Keratinocyte (primary cell): ENCODE data around the gene GHRHR. TPM values are rescaled to one million over a fixed set of nuclear protein-coding genes. Genes with fewer than 3 reads are reported as not detected.

Experiments
- DNase-seq: peaks from one replicate; pipeline ENCODE4 v3.0.0-alpha.2; 2011; ENCODE audit warnings: low read depth, missing footprints, low spot score
- FAIRE-seq: peaks from 2 replicates; lab custom pipeline; 2011; peaks lifted over from hg19 to GRCh38; lab: Jason Lieb, UNC
- H2AFZ ChIP-seq: 2 replicates; pipeline ENCODE4 v1.6.0; 2012; ENCODE audit warnings: low read length, control low read depth, inconsistent platforms; ENCODE audit not compliant: control insufficient read depth
- H3K27ac ChIP-seq: 2 replicates; pipeline ENCODE4 v1.5.1; 2011; ENCODE audit warnings: low read length; ENCODE audit not compliant: control insufficient read depth, insufficient read depth
- H3K27me3 ChIP-seq: 3 replicates; pipeline ENCODE4 v1.6.0; 2011; ENCODE audit warnings: low read length; ENCODE audit not compliant: control insufficient read depth, insufficient read depth; ENCODE audit errors: extremely low read depth
- H3K36me3 ChIP-seq, 2 experiments: 2 replicates in 1 of 2; 3 replicates in 1 of 2; pipeline ENCODE4 v1.5.1; 2011; ENCODE audit warnings: low read length in 2 of 2, mild to moderate bottlenecking in 1 of 2; ENCODE audit not compliant: control insufficient read depth in 2 of 2, insufficient read depth in 2 of 2; ENCODE audit errors: extremely low read depth in 1 of 2
- H3K4me1 ChIP-seq: 3 replicates; pipeline ENCODE4 v1.5.1; 2011; ENCODE audit warnings: low read length; ENCODE audit not compliant: control insufficient read depth, insufficient read depth; ENCODE audit errors: extremely low read depth
- H3K4me2 ChIP-seq: 3 replicates; pipeline ENCODE4 v1.6.0; 2011; ENCODE audit warnings: low read depth, low read length; ENCODE audit not compliant: control insufficient read depth, insufficient read depth; ENCODE audit errors: extremely low read depth
- H3K4me3 ChIP-seq, 3 experiments: fragments of 200-600 bp in 1 of 3; sonication (generic) in 1 of 3; 2 replicates in 2 of 3; 3 replicates in 1 of 3; pipeline ENCODE4 v1.5.1; 2011 to 2016; ENCODE audit warnings: low read length in 3 of 3, mild to moderate bottlenecking in 3 of 3, control low read depth in 2 of 3, inconsistent platforms in 1 of 3, low read depth in 1 of 3, mixed read lengths in 1 of 3, mixed run types in 1 of 3, moderate library complexity in 1 of 3; ENCODE audit not compliant: control insufficient read depth in 2 of 3, insufficient read depth in 2 of 3; ENCODE audit errors: extremely low read depth in 1 of 3
- H3K79me2 ChIP-seq: 2 replicates; pipeline ENCODE4 v1.6.0; 2012; ENCODE audit warnings: low read length; ENCODE audit not compliant: control insufficient read depth, insufficient read depth
- H3K9ac ChIP-seq: 3 replicates; pipeline ENCODE4 v1.6.0; 2011; ENCODE audit warnings: low read length; ENCODE audit not compliant: control insufficient read depth, insufficient read depth; ENCODE audit errors: extremely low read depth
- H3K9me1 ChIP-seq: 3 replicates; pipeline ENCODE4 v1.6.0; 2011; ENCODE audit warnings: low read length; ENCODE audit not compliant: control insufficient read depth, insufficient read depth; ENCODE audit errors: extremely low read depth
- H3K9me3 ChIP-seq: 2 replicates; pipeline ENCODE4 v1.5.1; 2012; ENCODE audit warnings: low read depth, low read length; ENCODE audit not compliant: control insufficient read depth
- H4K20me1 ChIP-seq: 3 replicates; pipeline ENCODE4 v1.6.0; 2011; ENCODE audit warnings: low read length; ENCODE audit not compliant: control insufficient read depth, insufficient read depth; ENCODE audit errors: extremely low read depth
- EZH2 ChIP-seq: IDR thresholded peaks from one replicate; pipeline ENCODE4 v1.6.1; 2012; ENCODE audit warnings: inconsistent platforms, mild to moderate bottlenecking, low read length, moderate library complexity
- dilution Hi-C: fragments of 300-500 bp; cut with MboI; formaldehyde crosslinking; loops from one replicate; pipeline ENCODE4 v1.7.0; 2020; ENCODE audit warnings: low sequenced_read_pairs; ENCODE audit not compliant: extremely low pct_ligation_motif_present
- polyA plus RNA-seq, 5 experiments: library from polyadenylated mRNA; depleted of rRNA in 3 of 5; stranded (reverse) in 3 of 5; stranded (forward) in 1 of 5; unstranded in 1 of 5; fragments of >200 nt; gene quantifications; 1 replicate in 1 of 5; 2 replicates in 3 of 5; 3 replicates in 1 of 5; pipeline versions ENCODE4 v1.2.1 to v1.2.3, GENCODE V29; 2011 to 2012; ENCODE audit warnings: missing spikeins in 2 of 5, low read depth in 1 of 5, low replicate concordance in 1 of 5
- TF ChIP-seq, protein P1 (sequence below), 3 experiments: IDR thresholded peaks in 1 of 3; conservative IDR thresholded peaks in 1 of 3; optimal IDR thresholded peaks in 1 of 3; 2 replicates in 2 of 3; 3 replicates in 1 of 3; pipeline versions ENCODE3 to v1.5.1; 2011; ENCODE audit warnings: low read length in 3 of 3, mild to moderate bottlenecking in 3 of 3, moderate library complexity in 2 of 3, control low read depth in 1 of 3, inconsistent platforms in 1 of 3; ENCODE audit not compliant: insufficient read depth in 2 of 3; ENCODE audit errors: extremely low read depth in 1 of 3

The GHRHR gene
- polyA plus RNA-seq, 1 donor (not counting 4 experiments of a cell fraction or from before 2014, with no cell fraction given): not detected

DNA sequence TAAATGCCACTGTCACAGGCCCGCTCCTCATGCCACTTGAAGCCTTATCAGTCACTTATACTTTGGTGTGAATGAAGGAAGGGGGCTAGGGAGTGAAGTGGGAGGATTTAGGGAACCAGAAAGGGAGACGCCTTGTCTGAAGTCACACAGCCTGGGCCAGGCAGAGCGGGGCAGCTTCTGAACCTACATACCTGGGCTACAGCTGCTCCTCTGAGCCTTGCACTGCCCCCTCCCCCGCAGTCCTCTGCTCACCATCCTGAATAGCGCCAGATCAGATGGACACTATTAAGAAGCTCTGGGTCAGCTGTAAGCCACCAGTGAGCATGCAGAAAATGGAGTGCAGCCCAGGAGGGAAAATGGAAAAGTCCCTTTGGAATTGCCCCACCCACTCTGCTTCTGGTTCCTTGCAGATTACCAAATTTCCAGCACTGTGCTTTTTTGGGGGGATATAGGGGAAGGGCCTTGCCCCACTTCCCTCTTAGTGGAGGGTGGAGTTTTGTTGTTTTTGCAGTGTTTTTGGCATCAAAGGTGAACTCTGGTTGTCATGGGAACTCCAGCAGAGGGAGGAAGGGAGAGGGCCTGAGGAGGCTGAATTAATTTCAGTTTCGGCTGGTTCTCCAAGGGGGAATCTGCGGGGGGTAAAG, 53.4 kb downstream of the GHRHR start:
- H3K4me2 ChIP-seq: no peak overlapping the region
- H3K27ac ChIP-seq: no peak overlapping the region
- no peak for TF ChIP-seq EZH2
- TF ChIP-seq, protein P1, sequence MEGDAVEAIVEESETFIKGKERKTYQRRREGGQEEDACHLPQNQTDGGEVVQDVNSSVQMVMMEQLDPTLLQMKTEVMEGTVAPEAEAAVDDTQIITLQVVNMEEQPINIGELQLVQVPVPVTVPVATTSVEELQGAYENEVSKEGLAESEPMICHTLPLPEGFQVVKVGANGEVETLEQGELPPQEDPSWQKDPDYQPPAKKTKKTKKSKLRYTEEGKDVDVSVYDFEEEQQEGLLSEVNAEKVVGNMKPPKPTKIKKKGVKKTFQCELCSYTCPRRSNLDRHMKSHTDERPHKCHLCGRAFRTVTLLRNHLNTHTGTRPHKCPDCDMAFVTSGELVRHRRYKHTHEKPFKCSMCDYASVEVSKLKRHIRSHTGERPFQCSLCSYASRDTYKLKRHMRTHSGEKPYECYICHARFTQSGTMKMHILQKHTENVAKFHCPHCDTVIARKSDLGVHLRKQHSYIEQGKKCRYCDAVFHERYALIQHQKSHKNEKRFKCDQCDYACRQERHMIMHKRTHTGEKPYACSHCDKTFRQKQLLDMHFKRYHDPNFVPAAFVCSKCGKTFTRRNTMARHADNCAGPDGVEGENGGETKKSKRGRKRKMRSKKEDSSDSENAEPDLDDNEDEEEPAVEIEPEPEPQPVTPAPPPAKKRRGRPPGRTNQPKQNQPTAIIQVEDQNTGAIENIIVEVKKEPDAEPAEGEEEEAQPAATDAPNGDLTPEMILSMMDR (optimal IDR thresholded peaks at IDR 0.05 in 1 of 3, IDR thresholded peaks at IDR 0.05 in 1 of 3, conservative IDR thresholded peaks at IDR 0.05 in 1 of 3; ENCODE audit: extremely low read depth in 1 of 3, insufficient read depth in 2 of 3, low read length in 3 of 3): no peak
- no peaks in the 10 kb centered on the region for H4K20me1 ChIP-seq
- no peak overlapping the region for H2AFZ ChIP-seq
- H3K4me1 ChIP-seq: no peaks in the 10 kb centered on the region
- dilution Hi-C loops: no loop called here
- H3K79me2 ChIP-seq: no peaks in the 10 kb centered on the region
- H3K9me1 ChIP-seq: no peaks in the 10 kb centered on the region
- no peak overlapping the region for H3K4me3 ChIP-seq
- no peaks in the 10 kb centered on the region for H3K36me3 ChIP-seq
- no peaks in the 10 kb centered on the region for H3K27me3 ChIP-seq
- DNase-seq (no peak), FAIRE-seq (no peak)
- no peaks in the 10 kb centered on the region for H3K9me3 ChIP-seq
- no peak overlapping the region for H3K9ac ChIP-seq

DNA sequence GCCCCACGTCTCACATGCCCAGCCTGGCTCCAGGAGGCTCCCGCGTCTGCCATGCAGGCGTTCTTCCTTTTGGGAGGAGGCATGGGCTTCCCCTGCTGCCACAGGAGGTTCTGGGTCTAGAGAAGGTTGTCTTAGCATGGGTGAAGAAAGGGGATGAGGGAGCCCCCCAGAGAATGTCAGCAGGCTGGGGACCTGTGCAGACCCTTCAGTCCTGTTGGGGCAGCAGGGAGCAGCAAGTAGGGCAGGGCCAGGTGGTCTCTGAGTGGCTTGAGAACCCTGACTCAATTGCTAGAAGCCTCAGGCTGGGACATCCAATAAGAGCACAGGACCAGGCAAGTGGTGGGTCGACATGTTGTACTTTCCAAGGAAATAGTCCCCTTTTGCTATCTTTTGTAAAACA, 54.0 kb downstream of the GHRHR start:
- H3K27ac ChIP-seq: no peak overlapping the region
- no peak overlapping the region for H3K4me2 ChIP-seq
- FAIRE-seq: no peak
- TF ChIP-seq, protein P1 (optimal IDR thresholded peaks at IDR 0.05 in 1 of 3, IDR thresholded peaks at IDR 0.05 in 1 of 3, conservative IDR thresholded peaks at IDR 0.05 in 1 of 3; ENCODE audit: extremely low read depth in 1 of 3, insufficient read depth in 2 of 3, low read length in 3 of 3): no peak
- no peak for TF ChIP-seq EZH2
- H3K9me1 ChIP-seq: no peaks in the 10 kb centered on the region
- H3K9ac ChIP-seq: no peak overlapping the region
- H3K4me3 ChIP-seq: no peak overlapping the region
- H3K27me3 ChIP-seq: no peaks in the 10 kb centered on the region
- no peaks in the 10 kb centered on the region for H3K4me1 ChIP-seq
- DNase-seq: no peak
- H3K9me3 ChIP-seq: no peaks in the 10 kb centered on the region
- H3K36me3 ChIP-seq: no peaks in the 10 kb centered on the region
- H2AFZ ChIP-seq: no peak overlapping the region
- dilution Hi-C loops: no loop called here
- no peaks in the 10 kb centered on the region for H4K20me1 ChIP-seq
- H3K79me2 ChIP-seq: no peaks in the 10 kb centered on the region
